Dedifferentiated amniotic fluid mesenchymal stem cell (primary cell): ENCODE data around the gene DCAF17.
"Not testable (repeated sequence)": the region's sequence is repeated elsewhere in the genome, so short reads cannot be mapped to it uniquely, and the experiment has no call there.

Experiments used
- DNase-seq: peaks from one replicate; pipeline ENCODE4 v3.0.0-alpha.2; 2016; ENCODE audit errors: extremely low spot score

DCAF17 gene

GRCh38 chr2:171514908-171515582 is 81.0 kb downstream of the DCAF17 start:
- DNase-seq = no peak

DNA sequence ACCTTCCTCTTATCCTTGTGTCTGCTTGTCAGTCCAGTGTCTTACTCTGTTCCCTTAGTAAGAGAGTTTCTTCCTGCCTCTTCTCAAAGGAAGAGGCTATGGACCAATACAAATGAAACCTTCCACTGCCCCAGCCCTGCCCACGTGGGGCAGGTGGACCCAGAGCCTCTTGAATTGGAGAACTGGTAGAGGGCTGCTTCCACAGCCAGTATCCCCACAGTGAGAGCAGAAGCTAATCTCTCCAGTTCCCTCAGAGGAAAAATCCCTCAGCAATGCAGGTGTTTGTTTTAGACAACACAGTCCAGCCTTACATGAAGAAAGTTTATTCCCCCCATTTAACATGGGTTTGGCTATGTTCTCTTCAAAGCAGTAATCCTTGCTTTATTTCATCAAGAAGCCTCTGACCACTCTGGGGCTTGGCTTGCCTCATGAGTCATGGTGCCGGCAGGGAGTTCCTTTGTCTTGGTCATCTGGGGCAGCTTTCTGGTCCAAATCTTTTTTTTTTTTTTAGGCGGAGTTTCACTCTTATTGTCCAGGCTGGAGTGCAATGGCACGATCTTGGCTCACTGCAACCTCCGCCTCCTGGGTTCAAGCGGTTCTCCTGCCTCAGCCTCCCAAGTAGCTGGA is 81.8 kb downstream of the DCAF17 start:
- DNase-seq = peak; percentile 47

DNA sequence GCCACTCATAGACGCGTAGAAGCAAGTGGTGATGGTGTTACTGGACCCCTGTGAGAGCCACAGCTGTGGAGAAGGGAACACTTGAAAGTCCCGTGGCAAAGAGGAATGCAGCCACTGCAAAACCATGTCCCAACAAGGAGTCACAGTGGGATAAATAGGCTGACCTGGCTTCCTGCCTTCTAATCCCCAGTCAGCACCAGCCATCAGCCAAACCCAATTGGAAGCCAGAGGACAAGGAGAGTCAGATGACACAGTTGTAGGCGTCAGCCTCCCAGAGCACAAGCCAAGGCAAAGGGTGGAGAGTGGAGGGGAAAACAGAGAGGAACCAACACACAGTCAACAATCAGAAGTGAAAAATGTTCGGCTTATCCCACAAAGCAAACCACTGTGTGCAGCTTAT is 82.8 kb downstream of the DCAF17 start:
- DNase-seq = no peak

- DNase-seq = no peak
Observed at GRCh38 chr2:171520471-171520870, 86.4 kb downstream of the DCAF17 start.

- DNase-seq = no peak
Observed at GRCh38 chr2:171521361-171522051, 87.5 kb downstream of the DCAF17 start.

- peak; percentile 83 for DNase-seq
Observed at GRCh38 chr2:171522052-171522787, 88.2 kb downstream of the DCAF17 start, which contains the start of gene CYBRD1. CYBRD1 (plus strand) TSS chr2:171522474; CDS start chr2:171522546, 72 bp downstream.

GRCh38 chr2:171522788-171523087 is 88.7 kb downstream of the DCAF17 start:
- no peak for DNase-seq

GRCh38 chr2:171523088-171524017 is 89.3 kb downstream of the DCAF17 start:
- DNase-seq = peak; percentile 80

DNA sequence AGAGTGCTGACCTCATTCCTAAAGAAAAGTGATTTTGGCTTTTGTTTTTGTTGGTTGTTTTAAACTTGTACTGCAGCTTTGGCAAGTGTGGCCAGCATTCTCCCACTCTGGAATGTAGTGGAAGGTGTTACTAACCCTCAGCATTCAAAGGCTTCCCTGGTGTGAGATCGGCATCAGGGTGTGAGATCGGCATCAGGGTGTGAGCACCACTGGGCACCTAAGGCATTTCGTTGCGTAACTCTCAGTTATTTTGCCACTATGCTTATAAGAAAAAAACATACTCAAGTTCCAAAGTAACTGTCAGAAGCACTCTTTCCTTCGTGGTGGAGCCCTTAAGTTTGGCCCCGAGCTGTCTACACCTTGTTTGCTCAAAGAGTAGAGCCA is 90.0 kb downstream of the DCAF17 start:
- DNase-seq = peak; percentile 40

- DNase-seq = no peak
Observed at GRCh38 chr2:171529914-171530313, 95.9 kb downstream of the DCAF17 start.

- DNase-seq = no peak
Observed at GRCh38 chr2:171530378-171530777, 96.4 kb downstream of the DCAF17 start.

GRCh38 chr2:171530859-171531258 is 96.8 kb downstream of the DCAF17 start:
- not testable (repeated sequence) for DNase-seq

DNA sequence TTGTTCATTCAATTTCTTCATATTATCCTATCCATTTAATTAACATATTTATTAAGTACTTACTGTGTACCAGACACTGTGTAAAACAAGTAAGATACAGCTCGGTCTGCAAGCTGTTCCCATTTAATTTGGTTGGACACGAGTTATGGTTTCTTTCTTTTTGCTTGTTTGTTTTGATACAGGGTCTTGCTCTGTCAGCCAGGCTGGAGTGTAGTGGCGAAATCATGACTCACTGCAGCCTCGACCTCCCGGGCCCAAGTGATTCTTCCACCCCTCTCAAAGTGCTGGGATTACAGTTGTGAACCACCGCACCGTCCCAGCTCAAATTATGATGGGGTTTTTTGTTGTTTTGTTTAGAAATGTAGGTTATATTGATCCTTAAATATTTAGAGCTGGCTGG is 97.3 kb downstream of the DCAF17 start:
- DNase-seq = peak; percentile 74

DNA sequence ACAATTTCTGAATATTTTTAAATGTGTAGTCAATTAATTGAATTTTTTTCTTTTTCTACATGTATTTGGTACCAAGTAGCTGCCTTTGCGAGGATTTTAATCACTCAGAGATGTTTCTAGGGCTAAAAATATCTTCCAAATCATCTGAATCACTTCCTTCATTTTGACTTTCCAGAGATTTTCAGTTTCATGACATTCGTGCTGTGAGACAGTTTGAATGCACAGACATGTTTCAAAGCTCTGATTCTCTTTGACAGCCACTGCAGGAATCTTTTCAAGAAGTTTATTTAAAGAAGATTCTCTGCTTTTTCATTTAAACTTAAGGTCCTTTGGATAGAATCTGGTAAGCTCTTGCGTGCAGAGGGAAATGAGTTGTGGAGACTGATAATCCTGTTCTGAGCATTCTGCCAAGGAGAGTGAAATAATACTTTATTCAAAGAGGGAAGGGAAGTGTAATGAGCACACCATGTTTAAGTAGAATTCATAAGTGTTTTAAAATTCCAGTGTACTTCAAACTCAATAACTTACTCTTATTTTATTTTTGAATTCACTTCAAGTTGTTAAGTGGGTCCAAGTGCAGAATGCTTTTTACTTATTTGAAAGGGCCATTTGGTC is 97.9 kb downstream of the DCAF17 start:
- peak; percentile 65 for DNase-seq

- no peak for DNase-seq
Observed at GRCh38 chr2:171533331-171533730, 99.3 kb downstream of the DCAF17 start.
